OCI-LY1 (cell line): ENCODE measurements around the gene BST1.

Source experiments
- H2AFZ ChIP-seq: fragments of 200-600 bp; sonication (generic), shearing (Covaris generic); 2 replicates; pipeline ENCODE4 v1.6.0; 2014; ENCODE audit warnings: antibody characterized with exemption, mild to moderate bottlenecking, low read length
- H3F3A ChIP-seq: fragments of 200-600 bp; sonication (generic), shearing (Covaris generic); 2 replicates; pipeline ENCODE4 v1.6.0; 2014; ENCODE audit warnings: mild to moderate bottlenecking, antibody characterized with exemption, low read length, moderate library complexity; ENCODE audit not compliant: insufficient read depth
- H3K27ac ChIP-seq: fragments of 200-600 bp; sonication (generic); 2 replicates; pipeline ENCODE4 v1.5.1; 2014; ENCODE audit warnings: low read length, mixed run types, mild to moderate bottlenecking, low read depth; ENCODE audit not compliant: poor library complexity, severe bottlenecking
- H3K27me3 ChIP-seq: fragments of 200-600 bp; sonication (generic); 2 replicates; pipeline ENCODE4 v1.6.0; 2014; ENCODE audit warnings: antibody characterized with exemption, mild to moderate bottlenecking, low read length, moderate library complexity; ENCODE audit not compliant: insufficient read depth
- H3K36me3 ChIP-seq: fragments of 200-600 bp; sonication (generic); 2 replicates; pipeline ENCODE4 v1.6.1; 2014; ENCODE audit warnings: mild to moderate bottlenecking, antibody characterized with exemption, low read length, moderate library complexity, mixed read lengths; ENCODE audit not compliant: insufficient read depth
- H3K4me1 ChIP-seq: fragments of 200-600 bp; sonication (generic); 2 replicates; pipeline ENCODE4 v1.5.1; 2014; ENCODE audit warnings: mild to moderate bottlenecking, low read length, moderate library complexity; ENCODE audit not compliant: insufficient read depth, severe bottlenecking
- H3K4me2 ChIP-seq: fragments of 200-600 bp; sonication (generic), shearing (Covaris generic); 2 replicates; pipeline ENCODE4 v1.6.1; 2014; ENCODE audit warnings: low read length
- H3K4me3 ChIP-seq: fragments of 200-600 bp; sonication (generic); 2 replicates; pipeline ENCODE4 v1.5.1; 2014; ENCODE audit warnings: low read length, low read depth, mild to moderate bottlenecking, mixed read lengths; ENCODE audit not compliant: poor library complexity, severe bottlenecking
- H3K79me2 ChIP-seq: fragments of 200-600 bp; shearing (Covaris generic); 2 replicates; pipeline ENCODE4 v1.6.1; 2016; ENCODE audit warnings: mixed run types, low read length, mixed read lengths; ENCODE audit not compliant: insufficient read depth
- H3K9ac ChIP-seq: fragments of 200-600 bp; sonication (generic), shearing (Covaris generic); 2 replicates; pipeline ENCODE4 v1.6.1; 2014; ENCODE audit warnings: mild to moderate bottlenecking, low read length, mixed read lengths
- H3K9me2 ChIP-seq: fragments of 200-600 bp; sonication (generic), shearing (Covaris generic); 2 replicates; pipeline ENCODE4 v1.6.1; 2014; ENCODE audit warnings: low read depth, mild to moderate bottlenecking, low read length, mixed read lengths
- H3K9me3 ChIP-seq: fragments of 200-600 bp; shearing (Covaris generic); 2 replicates; pipeline ENCODE4 v1.6.1; 2014; ENCODE audit warnings: low read length, mixed read lengths
- H4K20me1 ChIP-seq: fragments of 200-600 bp; sonication (generic), shearing (Covaris generic); 2 replicates; pipeline ENCODE4 v1.6.0; 2016; ENCODE audit warnings: mild to moderate bottlenecking, low read length; ENCODE audit not compliant: insufficient read depth
- CTCF ChIP-seq: fragments of 200-600 bp; sonication (generic), shearing (Covaris generic); IDR thresholded peaks from 2 replicates; pipeline ENCODE4 v1.5.1; 2017; ENCODE audit warnings: mild to moderate bottlenecking, antibody characterized with exemption, low read length, moderate library complexity, mixed read lengths
- EZH2 ChIP-seq: fragments of 200-600 bp; sonication (generic), shearing (Covaris generic); IDR thresholded peaks from 2 replicates; pipeline ENCODE4 v1.8.0; 2017; ENCODE audit warnings: borderline replicate concordance, mixed run types, mild to moderate bottlenecking, antibody characterized with exemption, low read length, moderate library complexity, mixed read lengths

The BST1 gene

DNA sequence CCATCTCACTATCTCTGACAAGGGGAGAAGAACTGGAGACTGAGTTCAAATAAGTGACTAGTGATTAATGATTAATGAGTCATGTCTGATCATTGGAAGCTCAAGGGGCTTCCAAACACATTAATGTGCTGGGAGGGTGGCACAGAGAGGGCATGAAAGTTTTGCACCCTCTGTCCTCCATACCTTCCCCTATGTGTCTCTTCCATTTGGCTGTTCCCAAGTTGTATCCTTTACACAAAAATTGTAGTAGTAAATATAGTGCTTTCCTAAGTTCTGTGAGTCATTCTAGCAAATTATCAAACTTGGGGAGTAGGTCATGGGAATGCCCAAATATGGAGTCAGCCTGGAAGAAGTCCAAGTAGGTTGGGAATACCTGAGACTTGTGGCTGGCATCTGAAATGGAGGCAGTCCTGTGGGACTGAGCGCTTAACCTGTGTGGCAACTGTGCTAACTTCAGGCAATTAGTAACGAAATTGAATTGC lies 25.3 kb upstream of the BST1 start:
- TF ChIP-seq EZH2: no peak
- no peaks in the 10 kb centered on the region for H3K9me3 ChIP-seq
- H3K9me2 ChIP-seq: no peaks in the 10 kb centered on the region
- peaks cover 40% of the 10 kb centered on the region for H3K79me2 ChIP-seq
- H3K9ac ChIP-seq: no peak overlapping the region
- no peak overlapping the region for H2AFZ ChIP-seq
- no peaks in the 10 kb centered on the region for H3F3A ChIP-seq
- no peaks in the 10 kb centered on the region for H3K36me3 ChIP-seq
- no peak overlapping the region for H3K27ac ChIP-seq
- no peaks in the 10 kb centered on the region for H3K27me3 ChIP-seq
- no peak overlapping the region for H3K4me3 ChIP-seq
- no peak overlapping the region; the same call in 1 of the 2 replicates for H3K4me2 ChIP-seq
- no peaks in the 10 kb centered on the region for H4K20me1 ChIP-seq
- peaks cover 41% of the 10 kb centered on the region for H3K4me1 ChIP-seq

DNA sequence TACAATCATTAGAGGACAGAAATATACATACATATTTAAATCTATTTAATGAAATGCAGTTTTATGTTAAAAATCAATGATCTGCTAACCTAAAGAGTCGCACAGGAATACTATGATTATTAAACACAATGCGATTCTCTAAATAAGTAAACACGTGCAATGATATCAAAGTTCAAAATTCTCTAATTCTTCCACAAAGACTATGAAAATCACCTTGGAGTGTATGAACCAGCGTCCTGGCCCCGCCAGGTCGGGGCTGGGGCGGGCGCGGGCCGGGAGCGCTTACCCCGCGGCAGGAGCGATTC lies 21.8 kb upstream of the BST1 start:
- TF ChIP-seq CTCF (no peak), EZH2 (no peak)
- Histone ChIP-seq H3F3A (no peaks in the 10 kb centered on the region), H3K9me3 (no peaks in the 10 kb centered on the region), H3K27me3 (no peaks in the 10 kb centered on the region), H3K27ac (peak overlapping the region; percentile 78), H3K4me1 (peaks cover 32% of the 10 kb centered on the region), H3K4me2 (peak overlapping the region; percentile 80), H3K36me3 (peaks cover 2% of the 10 kb centered on the region; the same call in 1 of the 2 replicates), H2AFZ (no peak overlapping the region), H3K9ac (peak overlapping the region; percentile 99), H3K4me3 (peak overlapping the region; percentile 99), H4K20me1 (no peaks in the 10 kb centered on the region), H3K79me2 (peaks cover 37% of the 10 kb centered on the region), H3K9me2 (no peaks in the 10 kb centered on the region)

DNA sequence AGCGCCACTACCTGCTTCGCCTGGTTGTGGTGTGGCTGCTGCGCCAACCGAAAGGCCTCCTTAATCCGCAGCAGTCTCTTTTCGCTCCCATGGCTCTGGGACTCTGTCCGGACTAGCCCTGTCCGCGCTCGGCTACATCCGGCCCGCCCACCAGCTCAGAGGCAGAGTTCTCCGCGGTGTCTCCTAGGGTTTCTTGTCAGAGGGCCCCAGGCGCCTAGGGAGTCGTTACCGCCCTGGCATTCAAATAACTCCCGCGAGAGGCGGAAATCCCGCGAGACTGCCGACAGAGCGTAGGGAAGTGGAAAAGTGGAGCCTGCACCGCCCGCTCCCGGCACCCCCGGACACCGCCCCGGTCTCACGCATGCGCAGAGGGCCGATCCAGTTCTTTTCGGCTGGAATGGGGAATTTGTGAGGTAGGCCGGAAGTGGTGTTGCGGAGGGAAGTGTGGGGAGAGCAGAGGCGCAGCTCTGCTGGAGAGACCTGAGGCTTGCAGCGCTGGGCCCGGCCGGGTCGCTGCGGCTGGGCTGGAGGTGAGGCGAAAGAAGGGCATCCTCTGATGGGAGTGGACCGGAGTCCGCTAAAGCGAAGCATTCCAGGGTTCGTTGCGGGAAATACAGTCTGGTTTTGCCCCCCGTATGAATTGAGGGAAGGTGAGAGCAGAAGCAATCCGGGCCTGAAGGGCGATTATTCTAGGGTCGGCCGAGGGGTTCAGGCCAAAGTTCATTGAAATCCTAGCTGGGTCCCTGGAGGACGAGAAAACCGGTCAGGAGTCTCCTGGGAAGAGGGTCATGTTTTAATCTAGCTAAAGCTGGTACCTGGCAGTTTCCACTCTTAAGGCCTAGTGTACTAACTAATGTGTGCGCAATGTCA lies 21.3 kb upstream of the BST1 start, which contains the start of gene FAM200B:
TSS of gene FAM200B (plus strand) at position 456 of the 870 bp plus-strand sequence. CDS start 5,151 bp downstream, outside the sequence.
- peaks cover 37% of the 10 kb centered on the region for H3K79me2 ChIP-seq
- H3K36me3 ChIP-seq: peaks cover 8% of the 10 kb centered on the region; the same call in 1 of the 2 replicates
- H2AFZ ChIP-seq: no peak within 1 kb of the TSS

More for the DNA sequence above, 21.3 kb upstream of the BST1 start, which contains the start of gene FAM200B:
- Histone ChIP-seq H3K4me2 (peak within 1 kb of the TSS; percentile 80), H3K9me2 (no peaks in the 10 kb centered on the region), H3K4me1 (peaks cover 32% of the 10 kb centered on the region), H4K20me1 (no peaks in the 10 kb centered on the region), H3K9me3 (no peaks in the 10 kb centered on the region), H3K9ac (peak within 1 kb of the TSS; percentile 99), H3K4me3 (peak within 1 kb of the TSS; percentile 99), H3K27ac (peak within 1 kb of the TSS; percentile 78), H3F3A (no peaks in the 10 kb centered on the region), H3K27me3 (no peaks in the 10 kb centered on the region)
- TF ChIP-seq EZH2 (no peak), CTCF (no peak)
